HUES6 (cell line): ENCODE results near the gene NPAS1.
A peak's percentile ranks its signal among the peaks of the same experiment; 100 is the strongest.

ENCODE experiments used
- H3K27ac ChIP-seq: 2 replicates; pipeline ENCODE4 v1.7.0; 2013; ENCODE audit warnings: low read depth, mild to moderate bottlenecking, low read length, inconsistent platforms
- H3K27me3 ChIP-seq: 2 replicates; pipeline ENCODE4 v1.6.1; 2013; ENCODE audit warnings: low read length; ENCODE audit not compliant: control insufficient read depth, insufficient read depth
- H3K36me3 ChIP-seq: 2 replicates; pipeline ENCODE4 v1.6.1; 2013; ENCODE audit warnings: low read length; ENCODE audit not compliant: control insufficient read depth, insufficient read depth
- H3K4me1 ChIP-seq: 2 replicates; pipeline ENCODE4 v1.6.1; 2013; ENCODE audit warnings: low read length; ENCODE audit not compliant: control insufficient read depth, insufficient read depth
- H3K4me3 ChIP-seq: 2 replicates; pipeline ENCODE4 v1.5.1; 2013; ENCODE audit warnings: low read depth, low read length
- H3K9ac ChIP-seq: one replicate; pipeline ENCODE4 v1.6.1; 2013; ENCODE audit warnings: mild to moderate bottlenecking, low read length
- H3K9me3 ChIP-seq: 2 replicates; pipeline ENCODE4 v1.6.1; 2013; ENCODE audit warnings: low read depth, low read length; ENCODE audit not compliant: control insufficient read depth, insufficient read depth

Gene NPAS1

GRCh38 chr19:46979126-46980105, 40.2 kb upstream of the NPAS1 start:
- no peak overlapping the region for H3K9ac ChIP-seq
- no peaks in the 10 kb centered on the region for H3K27me3 ChIP-seq
- peaks cover 46% of the 10 kb centered on the region for H3K4me1 ChIP-seq
- H3K27ac ChIP-seq, result no peak overlapping the region
- H3K4me3 ChIP-seq, result no peak overlapping the region
- H3K36me3 ChIP-seq, result no peaks in the 10 kb centered on the region
- no peaks in the 10 kb centered on the region for H3K9me3 ChIP-seq

DNA sequence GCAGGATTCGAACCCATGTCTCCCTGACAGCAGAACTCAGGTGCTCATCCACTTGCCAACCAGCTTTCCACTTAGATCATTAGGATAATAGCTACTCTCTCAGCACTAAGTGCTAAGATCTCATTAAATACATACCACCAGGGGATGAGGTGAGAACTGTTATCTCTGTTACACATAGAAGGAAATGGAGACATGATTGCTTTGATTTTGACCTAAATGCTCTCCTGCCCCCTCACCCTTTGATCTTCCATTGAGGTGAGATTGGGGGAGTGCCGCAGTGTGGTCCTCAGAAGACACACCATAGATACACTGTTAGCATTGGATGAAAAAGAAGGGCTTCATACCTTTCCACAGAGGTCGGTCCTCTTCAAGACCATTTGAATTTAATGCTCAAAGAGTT, 38.9 kb upstream of the NPAS1 start:
- Histone ChIP-seq H3K9me3 (no peaks in the 10 kb centered on the region), H3K4me3 (no peak overlapping the region), H3K9ac (no peak overlapping the region), H3K27ac (no peak overlapping the region), H3K27me3 (no peaks in the 10 kb centered on the region), H3K36me3 (no peaks in the 10 kb centered on the region), H3K4me1 (peaks cover 49% of the 10 kb centered on the region)

DNA sequence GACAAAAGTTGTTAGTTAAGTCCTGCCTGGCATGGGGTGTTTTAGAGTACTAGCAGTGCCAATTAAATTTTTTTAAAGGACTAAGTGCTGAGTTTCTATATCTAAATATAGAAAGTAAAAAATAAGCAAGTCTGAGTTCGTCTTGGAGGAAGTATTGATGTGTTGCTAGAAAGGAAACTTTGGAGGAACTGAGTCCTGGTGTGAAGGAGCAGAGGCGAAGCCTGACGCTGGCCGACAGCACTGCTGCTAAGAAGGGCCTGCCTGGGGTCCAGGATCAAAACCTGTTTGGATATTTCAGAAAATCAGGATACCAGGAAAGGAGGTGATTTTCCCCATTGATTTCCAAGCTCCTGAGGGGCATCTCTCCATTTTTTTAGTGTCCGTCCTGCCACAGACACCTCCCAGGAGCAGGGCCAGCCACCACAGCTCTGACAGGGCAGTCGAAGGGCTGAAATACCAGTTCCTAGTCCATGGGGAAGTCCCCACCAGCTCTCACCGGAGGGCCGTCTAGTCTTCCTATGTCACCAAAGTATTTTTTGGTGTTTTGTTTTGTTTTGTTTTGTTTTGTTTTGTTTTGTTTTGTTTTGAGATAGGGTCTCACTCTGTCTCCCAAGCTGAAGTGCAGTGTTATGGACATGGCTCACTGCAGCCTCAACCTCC, 38.2 kb upstream of the NPAS1 start:
- Histone ChIP-seq H3K4me3 (no peak overlapping the region), H3K9me3 (no peaks in the 10 kb centered on the region), H3K9ac (no peak overlapping the region), H3K27ac (no peak overlapping the region), H3K27me3 (no peaks in the 10 kb centered on the region), H3K36me3 (no peaks in the 10 kb centered on the region), H3K4me1 (peaks cover 42% of the 10 kb centered on the region)

DNA sequence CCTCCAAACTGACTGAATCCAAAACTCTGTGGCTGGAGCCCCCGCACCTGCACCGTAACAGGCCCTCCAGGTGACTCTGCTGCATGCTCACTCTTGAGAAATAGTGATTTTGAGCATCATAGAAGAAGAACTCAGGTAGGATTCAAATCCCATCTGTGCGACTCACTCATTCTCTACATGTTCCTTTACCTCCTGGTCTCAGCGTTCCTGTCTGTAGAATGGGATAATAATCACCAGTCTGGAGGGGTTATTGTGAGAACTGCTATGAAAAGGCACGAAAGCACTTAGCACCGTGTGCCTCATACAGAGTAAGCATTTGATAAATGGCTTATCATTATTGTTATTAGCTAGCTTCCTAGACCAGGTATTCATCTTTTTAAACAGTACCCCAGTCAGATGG, 36.5 kb upstream of the NPAS1 start:
- Histone ChIP-seq H3K9ac (no peak overlapping the region), H3K36me3 (peaks cover 4% of the 10 kb centered on the region), H3K4me3 (no peak overlapping the region), H3K4me1 (peaks cover 25% of the 10 kb centered on the region), H3K27me3 (no peaks in the 10 kb centered on the region), H3K27ac (no peak overlapping the region), H3K9me3 (no peaks in the 10 kb centered on the region)

GRCh38 chr19:46984077-46985010, 35.3 kb upstream of the NPAS1 start:
- no peak overlapping the region for H3K27ac ChIP-seq
- H3K9ac ChIP-seq, result no peak overlapping the region
- no peaks in the 10 kb centered on the region for H3K27me3 ChIP-seq
- no peaks in the 10 kb centered on the region for H3K9me3 ChIP-seq
- peaks cover 15% of the 10 kb centered on the region for H3K36me3 ChIP-seq
- H3K4me1 ChIP-seq, result peaks cover 18% of the 10 kb centered on the region
- H3K4me3 ChIP-seq, result no peak overlapping the region

- H3K27ac ChIP-seq, result no peak overlapping the region
These were observed 33.9 kb upstream of the NPAS1 start for GRCh38 chr19:46985542-46986415.

GRCh38 chr19:46988614-46989230, 30.9 kb upstream of the NPAS1 start:
- H3K27me3 ChIP-seq, result no peaks in the 10 kb centered on the region
- H3K4me3 ChIP-seq, result no peak overlapping the region
- H3K9me3 ChIP-seq, result no peaks in the 10 kb centered on the region
- H3K4me1 ChIP-seq, result peaks cover 21% of the 10 kb centered on the region
- H3K27ac ChIP-seq, result no peak overlapping the region
- peaks cover 40% of the 10 kb centered on the region for H3K36me3 ChIP-seq
- no peak overlapping the region for H3K9ac ChIP-seq

More at GRCh38 chr19:46985542-46986415, 33.9 kb upstream of the NPAS1 start:
- peaks cover 19% of the 10 kb centered on the region for H3K36me3 ChIP-seq
- H3K27me3 ChIP-seq, result no peaks in the 10 kb centered on the region
- no peak overlapping the region for H3K9ac ChIP-seq
- no peaks in the 10 kb centered on the region for H3K9me3 ChIP-seq
- peaks cover 13% of the 10 kb centered on the region; the same call in 1 of the 2 replicates for H3K4me1 ChIP-seq
- H3K4me3 ChIP-seq, result no peak overlapping the region

DNA sequence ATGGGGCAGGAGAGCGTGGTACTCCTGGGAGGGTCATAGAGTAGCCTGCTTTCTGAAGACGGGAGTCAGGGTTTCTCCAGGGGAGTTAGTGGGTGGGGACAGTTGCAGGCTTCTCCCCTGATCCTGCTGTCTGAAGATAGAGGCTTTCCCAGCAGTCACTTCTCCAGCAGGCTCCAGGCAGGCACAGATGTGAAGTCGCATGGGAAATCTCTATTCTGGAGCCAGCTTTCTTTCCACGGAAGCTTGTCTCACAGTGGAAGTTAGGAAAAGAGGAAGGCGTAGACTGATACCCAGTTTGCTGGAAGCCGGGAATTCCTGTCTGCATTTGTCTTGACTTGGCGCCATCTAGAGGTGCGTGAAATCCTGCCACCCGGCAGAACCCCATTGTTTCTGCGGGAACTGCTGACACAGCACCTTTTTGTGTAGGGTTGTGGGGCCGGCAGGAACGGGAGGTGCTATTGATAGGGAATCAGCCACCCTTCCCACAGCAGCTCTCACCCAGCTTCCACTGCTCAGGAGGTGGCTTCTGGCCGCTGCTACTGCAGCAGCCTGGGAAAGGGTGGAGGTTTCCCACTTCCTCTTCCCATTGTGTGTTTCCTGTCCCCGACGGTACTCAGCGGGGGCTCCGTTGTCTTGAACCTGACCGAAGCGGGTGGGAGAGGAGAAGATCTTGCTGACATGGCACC, 28.5 kb upstream of the NPAS1 start:
- no peaks in the 10 kb centered on the region for H3K9me3 ChIP-seq
- H3K4me3 ChIP-seq, result no peak overlapping the region
- no peak overlapping the region; the same call in 1 of the 2 replicates for H3K27ac ChIP-seq
- peaks cover 9% of the 10 kb centered on the region for H3K4me1 ChIP-seq
- no peaks in the 10 kb centered on the region for H3K27me3 ChIP-seq
- H3K36me3 ChIP-seq, result peaks cover 45% of the 10 kb centered on the region
- peak overlapping the region; percentile 7 for H3K9ac ChIP-seq

GRCh38 chr19:46992699-46993535, 26.7 kb upstream of the NPAS1 start:
- no peak overlapping the region for H3K9ac ChIP-seq
- no peak overlapping the region for H3K4me3 ChIP-seq
- H3K36me3 ChIP-seq, result peaks cover 50% of the 10 kb centered on the region
- H3K27ac ChIP-seq, result no peak overlapping the region
- H3K9me3 ChIP-seq, result no peaks in the 10 kb centered on the region
- no peaks in the 10 kb centered on the region for H3K27me3 ChIP-seq
- peaks cover 9% of the 10 kb centered on the region for H3K4me1 ChIP-seq
